Renal cortex interstitium (tissue), 11 donors: ENCODE measurements around the gene HGD. TPM values are rescaled to one million over a fixed set of nuclear protein-coding genes. Genes with fewer than 3 reads are reported as not detected.
"Not testable (repeated sequence)": the region's sequence is repeated elsewhere in the genome, so short reads cannot be mapped to it uniquely, and the experiment has no call there.

Experiments used
- DNase-seq, 11 donors: peaks; one replicate each; pipeline ENCODE4 v3.0.0-alpha.2; 2013; ENCODE audit warnings: low read depth in 9 of 11, low spot score in 4 of 11; ENCODE audit errors: extremely low read depth in 1 of 11
- polyA plus RNA-seq, 3 donors: library from polyadenylated mRNA; unstranded; fragments of 120-200 nt; gene quantifications; one replicate each; pipeline ENCODE4 v1.2.1, GENCODE V29; 2013; ENCODE audit not compliant: insufficient read length in 3 of 3

Gene HGD
- polyA plus RNA-seq, 3 donors: 73.4 to 104 (median 100) TPM

- no peak for DNase-seq
These were observed 1.7 kb upstream of the HGD start for GRCh38 chr3:120683671-120684301.

DNA sequence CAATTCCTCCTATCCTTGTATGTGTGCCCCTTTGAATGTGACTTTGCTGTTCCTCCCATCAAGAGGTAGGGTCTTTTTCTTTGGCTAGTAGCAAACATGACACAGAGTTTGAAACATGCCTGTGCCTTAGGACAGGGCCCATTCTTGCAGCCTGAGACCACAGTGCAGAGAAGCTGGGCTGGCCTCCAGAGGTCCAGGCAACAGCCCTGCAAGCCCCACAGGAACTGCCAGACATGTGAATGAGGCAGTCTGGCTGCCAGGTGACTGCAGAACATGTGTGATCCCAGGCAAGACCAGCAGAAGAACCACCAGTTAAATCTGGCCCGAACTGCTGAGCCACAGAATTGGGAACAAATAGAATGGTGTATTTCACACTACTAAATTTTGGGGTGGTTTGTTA is 1.2 kb upstream of the HGD start:
- DNase-seq: no peak

- DNase-seq: no peak
These were observed 467 bp downstream of the HGD start for GRCh38 chr3:120681506-120682038.

DNA sequence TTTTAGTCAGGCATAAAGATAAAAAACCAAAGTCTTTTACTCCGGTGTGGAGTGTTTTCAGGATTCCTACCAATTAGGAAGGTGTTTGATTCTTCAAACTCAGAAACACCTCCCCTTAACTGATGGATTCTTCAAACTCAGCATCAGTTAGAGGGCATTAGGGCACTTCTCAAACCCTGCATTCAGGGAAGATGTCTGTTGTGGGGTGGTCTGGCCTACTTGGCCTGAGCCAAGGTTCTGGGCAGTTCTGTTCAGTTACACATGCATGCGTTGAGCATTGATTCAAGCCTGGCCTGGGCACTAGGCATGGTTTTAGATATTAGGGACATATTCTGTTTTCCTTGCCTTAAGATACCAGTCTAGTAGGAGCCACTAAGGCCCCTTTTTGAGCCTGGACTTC is 1.0 kb downstream of the HGD start:
- DNase-seq: no peak

DNA sequence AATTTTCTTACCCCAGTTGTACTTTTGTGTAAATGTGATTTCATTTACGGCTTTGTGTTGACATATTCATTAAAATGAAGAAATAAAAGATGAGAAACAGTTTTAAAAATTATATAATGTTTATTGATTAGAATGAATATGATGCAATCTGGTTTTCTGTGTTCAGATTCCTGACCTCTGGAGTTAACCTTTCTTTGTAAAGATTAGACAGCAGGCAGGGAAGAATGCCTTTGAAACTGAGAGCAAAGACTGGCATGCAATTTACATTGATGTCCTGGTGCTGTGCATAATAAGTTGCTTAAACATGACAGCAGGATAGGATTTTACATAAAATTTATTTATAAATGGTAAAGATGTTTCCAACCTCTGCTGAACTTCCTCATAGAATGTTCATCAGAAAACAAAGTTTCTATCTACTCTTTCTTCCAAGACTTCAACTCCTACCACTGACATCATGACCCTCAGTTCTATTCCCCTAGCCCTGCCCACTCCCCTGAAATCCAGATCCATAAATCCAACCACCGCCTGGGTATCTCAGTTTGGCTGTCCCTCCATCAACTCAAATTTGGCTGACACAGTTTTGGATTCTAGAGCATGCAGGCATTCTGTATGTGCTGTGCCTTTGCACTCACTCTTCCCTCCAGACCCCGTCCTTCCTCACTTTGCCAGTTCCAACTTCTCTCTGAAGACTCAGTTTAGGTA is 1.7 kb downstream of the HGD start:
- DNase-seq: no peak

GRCh38 chr3:120678984-120679383 is 3.1 kb downstream of the HGD start:
- no peak for DNase-seq

DNA sequence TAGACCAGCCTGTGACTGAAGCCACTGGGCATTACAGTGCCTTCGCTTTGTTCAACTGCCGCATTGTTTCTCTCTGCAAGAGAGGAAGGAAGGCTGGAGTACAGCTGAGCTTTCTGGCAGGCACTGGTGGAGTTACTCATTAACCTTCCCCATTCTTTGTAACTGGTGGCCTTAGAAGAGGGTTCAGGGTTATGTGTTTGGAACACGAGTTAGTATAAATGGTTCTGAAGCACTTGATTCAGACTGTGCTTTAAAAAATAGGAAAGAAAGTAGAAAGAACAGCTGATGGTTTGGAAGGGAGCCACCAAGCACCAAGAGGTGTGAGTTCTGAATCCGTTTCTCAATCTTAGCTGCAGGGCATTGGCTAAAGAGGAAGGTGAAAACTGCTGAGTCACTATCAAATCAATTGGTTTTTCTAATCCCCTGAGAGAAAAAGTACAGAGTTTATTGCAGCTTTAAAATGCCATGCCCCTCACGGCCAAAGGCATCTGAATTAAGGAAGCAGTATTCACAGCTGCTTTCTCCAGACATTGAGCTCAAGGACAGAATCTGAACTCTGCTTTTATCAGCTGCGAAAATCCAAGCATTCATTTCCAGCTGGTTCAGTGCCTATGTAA is 3.6 kb downstream of the HGD start:
- DNase-seq: peak in 10 of 11 donors; percentile 46 to 85 (median 59)

DNA sequence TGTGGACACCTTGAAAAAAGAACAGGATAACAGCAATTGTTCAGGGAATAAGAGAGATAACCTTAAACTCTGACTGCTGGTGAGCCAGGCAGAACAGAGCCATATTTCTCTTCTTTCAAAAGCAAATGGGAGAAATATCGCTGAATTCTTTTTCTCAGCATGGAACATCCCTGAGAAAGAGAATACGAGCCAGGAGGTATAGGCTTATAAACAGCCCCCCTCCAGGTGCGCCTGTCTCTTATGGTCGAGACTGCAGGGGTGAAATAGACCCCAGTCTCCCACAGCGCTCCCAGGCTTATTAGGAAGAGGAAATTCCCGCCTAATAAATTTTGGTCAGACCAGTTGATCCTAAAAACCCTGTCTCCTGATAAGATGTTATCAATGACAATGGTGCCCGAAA is 4.8 kb downstream of the HGD start:
- not testable (repeated sequence) for DNase-seq

GRCh38 chr3:120673116-120673515 is 8.9 kb downstream of the HGD start:
- DNase-seq: no peak

DNA sequence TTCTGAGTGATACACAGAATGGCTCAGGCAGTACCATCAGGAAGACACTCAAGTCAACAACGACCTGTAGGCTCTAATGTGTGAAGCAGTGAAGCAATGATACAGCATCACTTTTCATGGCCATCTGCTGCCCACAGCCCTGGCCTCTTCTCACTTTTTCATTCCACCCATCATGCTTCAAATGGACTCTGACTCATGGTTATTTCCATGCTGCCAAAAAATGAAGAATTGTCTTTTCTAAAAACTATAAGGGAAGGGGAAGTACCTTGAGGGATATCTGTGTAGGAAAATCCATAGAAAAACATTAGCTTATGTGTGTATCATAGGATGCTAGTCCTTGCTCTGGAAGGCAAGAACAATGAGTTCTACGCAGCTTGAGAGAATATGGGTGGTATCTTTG is 11.5 kb downstream of the HGD start:
- no peak for DNase-seq

DNA sequence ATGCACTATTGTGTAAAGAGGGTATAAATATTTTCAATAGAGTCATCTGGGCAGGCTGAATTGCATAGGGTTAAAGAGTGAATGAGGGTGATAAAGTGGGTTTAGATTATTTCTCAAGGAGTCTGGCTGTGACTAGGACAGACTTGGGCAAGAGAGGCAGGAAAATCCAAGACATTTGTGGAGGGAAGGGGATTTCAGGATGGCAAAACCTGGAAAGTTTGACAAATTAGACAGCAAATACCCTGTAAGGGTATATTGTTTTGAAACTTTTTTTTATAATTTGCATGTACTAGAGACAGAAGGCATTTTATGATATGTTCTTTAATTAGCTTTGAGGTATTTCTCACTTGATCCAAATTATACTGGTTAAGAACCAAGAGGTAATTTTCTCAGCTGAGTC is 17.1 kb downstream of the HGD start:
- no peak for DNase-seq

GRCh38 chr3:120661945-120662344 is 20.1 kb downstream of the HGD start:
- no peak for DNase-seq

DNA sequence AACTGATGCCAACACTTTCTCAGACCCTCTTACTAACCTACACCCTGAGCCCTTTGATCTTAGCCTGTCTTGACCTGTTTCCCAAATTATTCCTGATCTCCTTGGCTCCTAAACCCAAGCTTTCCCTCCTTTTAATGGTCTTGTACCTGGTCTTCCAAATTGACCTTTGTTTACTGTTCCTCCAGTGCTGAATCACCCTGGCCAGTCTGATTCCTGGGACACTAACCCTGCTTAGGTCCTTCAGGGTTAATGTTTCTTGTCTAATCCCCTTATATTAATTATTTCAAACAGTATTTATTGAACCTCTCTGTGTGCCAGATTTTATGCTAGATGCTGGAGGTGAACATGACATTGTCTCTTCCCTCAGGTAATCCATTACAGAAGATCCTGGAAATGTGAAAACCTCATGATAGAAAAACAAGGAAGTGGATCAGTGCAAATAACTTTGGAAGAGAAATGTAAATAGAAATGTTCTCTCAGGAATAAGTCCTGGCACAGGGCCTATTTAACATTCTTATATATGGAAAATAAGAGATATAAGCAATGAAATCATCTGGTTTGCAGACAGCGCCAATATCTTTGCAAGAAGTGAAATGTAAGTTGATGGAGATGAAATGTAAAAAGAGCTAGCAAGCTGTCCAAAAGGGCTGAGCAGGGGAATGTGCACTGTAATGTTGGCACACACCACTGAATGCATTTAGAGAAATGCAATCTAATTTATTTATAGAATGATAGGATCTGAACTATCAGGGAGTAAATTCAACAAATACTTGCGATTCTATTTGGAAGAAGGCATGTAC is 20.7 kb downstream of the HGD start:
- no peak for DNase-seq

DNA sequence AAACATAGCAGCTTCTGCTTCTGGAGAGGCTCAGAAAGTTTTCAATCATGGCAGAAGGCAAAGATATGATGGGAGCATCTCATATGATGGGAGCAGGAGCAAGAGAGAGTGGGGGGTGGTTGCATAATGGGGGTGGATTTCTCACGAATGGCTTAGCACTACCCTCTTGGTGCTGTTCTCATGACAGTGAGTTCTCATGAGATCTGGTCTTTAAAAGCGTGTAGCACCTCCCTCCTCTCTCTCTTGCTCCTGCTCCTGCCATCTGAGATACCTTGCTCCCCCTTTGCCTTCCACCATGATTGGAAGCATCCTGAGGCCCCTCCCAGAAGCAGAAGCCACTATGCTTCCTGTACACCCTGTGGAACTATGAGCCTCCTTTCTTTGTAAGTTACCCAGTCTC is 22.2 kb downstream of the HGD start:
- no peak for DNase-seq

DNA sequence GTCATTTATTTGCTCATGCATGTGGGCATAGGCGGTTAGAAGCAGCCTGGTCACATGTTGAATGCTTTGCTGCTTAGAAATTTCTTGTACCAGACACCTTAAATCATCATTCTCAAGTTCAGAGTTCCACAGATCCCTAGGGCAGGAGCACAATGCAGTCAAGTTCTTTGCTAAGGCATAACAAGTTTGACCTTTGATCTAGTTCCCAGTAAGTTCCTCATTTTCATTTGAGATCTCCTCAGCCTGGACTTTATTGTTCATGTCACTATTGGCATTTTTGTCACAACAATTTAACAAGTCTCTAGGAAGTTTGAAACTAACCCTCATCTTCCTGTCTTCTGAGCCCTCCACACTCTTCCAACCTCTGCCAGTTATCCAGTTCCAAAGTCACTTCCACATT is 22.8 kb downstream of the HGD start:
- DNase-seq: no peak

DNA sequence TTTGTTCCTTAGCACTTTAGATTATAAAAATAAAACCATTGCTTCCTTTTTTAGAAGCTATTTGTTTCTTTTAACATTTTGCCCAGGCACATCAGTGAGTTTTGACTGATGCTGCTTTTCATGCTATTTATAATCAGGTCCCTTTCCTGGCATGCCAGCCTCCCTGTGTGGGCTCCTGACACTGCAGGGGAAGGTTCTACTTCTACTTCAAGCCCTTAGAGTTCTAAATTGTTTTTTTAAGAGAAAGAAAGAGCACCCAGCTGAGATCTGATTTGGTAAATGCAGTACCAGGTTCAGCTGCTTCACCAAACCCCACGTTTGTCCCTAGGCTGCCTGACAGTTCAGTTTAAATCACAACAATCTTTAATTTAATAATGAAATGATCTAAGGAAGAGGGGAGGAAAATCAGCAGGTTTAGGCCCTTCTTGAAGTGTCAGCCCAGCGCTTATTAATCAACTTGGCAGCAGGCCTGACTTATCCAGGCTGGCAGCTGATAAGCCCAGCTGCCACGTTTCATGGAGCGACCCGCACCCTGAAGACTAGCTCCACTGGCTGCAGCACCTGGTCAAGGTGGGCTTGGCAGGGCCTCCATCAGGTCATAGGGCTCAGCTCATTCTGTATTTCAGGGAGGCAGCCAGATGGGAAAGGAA is 29.0 kb downstream of the HGD start:
- DNase-seq: no peak

- no peak for DNase-seq
These were observed 29.8 kb downstream of the HGD start for GRCh38 chr3:120652281-120652680.

- DNase-seq: no peak
These were observed 31.7 kb downstream of the HGD start for GRCh38 chr3:120650311-120650710.

DNA sequence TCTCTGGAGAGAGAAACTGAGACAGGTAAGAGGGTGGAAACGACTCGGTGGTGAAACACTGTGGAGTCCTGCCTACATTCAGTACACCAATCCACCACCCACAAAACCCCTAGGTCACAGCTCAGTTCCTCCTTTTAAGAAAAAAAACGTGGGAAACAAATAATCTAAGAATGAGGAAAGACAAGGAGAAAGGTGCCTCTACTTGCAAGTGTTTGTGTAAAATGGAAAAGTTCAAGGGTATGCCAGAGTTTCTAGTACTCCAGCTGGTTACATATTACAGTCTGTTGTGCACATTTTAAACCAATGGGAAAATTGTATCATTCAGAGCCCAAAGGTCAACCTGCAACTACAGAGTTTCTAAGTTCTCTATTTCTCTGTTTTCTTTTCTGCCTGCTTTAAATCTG is 32.2 kb downstream of the HGD start:
- DNase-seq: peak in 1 of 11 donors; percentile 5
